Tibial nerve (tissue), 3 donors: ENCODE measurements around the gene OCA2.

Experiments used
- CTCF ChIP-seq, 5 experiments: fragments of 200-600 bp in 3 of 5; fragments of 450-650 bp in 2 of 5; sonication (generic) in 3 of 5; IDR thresholded peaks; one replicate each; pipeline ENCODE4 v1.5.1; 2016 to 2019; ENCODE audit warnings: antibody characterized with exemption in 5 of 5, mild to moderate bottlenecking in 3 of 5, moderate library complexity in 2 of 5
- POLR2A ChIP-seq, 2 donors: fragments of 450-650 bp; IDR thresholded peaks; one replicate each; pipeline ENCODE4 v1.6.1; 2017; ENCODE audit warnings: antibody characterized with exemption in 2 of 2, mild to moderate bottlenecking in 2 of 2, moderate library complexity in 2 of 2

GRCh38 chr15:27770769-27771554, 328.2 kb downstream of the OCA2 start:
- no peak for TF ChIP-seq CTCF (IDR thresholded peaks at IDR 0.05)
- TF ChIP-seq POLR2A (IDR thresholded peaks at IDR 0.05), result no peak
